Urinary bladder (tissue), 4 donors: ENCODE data around the gene MYPN. TPM values are rescaled to one million over a fixed set of nuclear protein-coding genes. Genes with fewer than 3 reads are reported as not detected.

Source experiments
- DNase-seq: peaks from one replicate; pipeline ENCODE4 v3.0.0-alpha.2; 2015; ENCODE audit errors: extremely low spot score
- H3K27ac ChIP-seq: one replicate; pipeline ENCODE4 v1.5.1; 2013; ENCODE audit warnings: low read depth, mild to moderate bottlenecking, moderate library complexity
- H3K36me3 ChIP-seq: one replicate; pipeline ENCODE4 v1.6.1; 2013; ENCODE audit warnings: mild to moderate bottlenecking, moderate library complexity; ENCODE audit not compliant: insufficient read depth
- H3K4me1 ChIP-seq: one replicate; pipeline ENCODE4 v1.6.1; 2013; ENCODE audit warnings: mild to moderate bottlenecking, moderate library complexity; ENCODE audit not compliant: insufficient read depth
- H3K4me3 ChIP-seq: one replicate; pipeline ENCODE4 v1.5.1; 2013; ENCODE audit warnings: low read depth, low read length
- WGBS: extraction: QIAGEN DNeasy Blood & Tissue Kit; methylation state at CpG from one replicate; pipeline ENCODE4 v1.1.7; 2013; 5-methylcytosine and 5-hydroxymethylcytosine counted together
- polyA plus RNA-seq: library from polyadenylated mRNA; stranded (reverse); fragments of 200-250 nt; gene quantifications from one replicate; pipeline ENCODE4 v1.2.3, GENCODE V29; 2013
- total RNA-seq: library from RNA; depleted of rRNA; stranded (reverse); fragments of >200 nt; gene quantifications from one replicate; pipeline ENCODE4 v1.2.3, GENCODE V29; 2014
- donor health status: healthy with polysubstance abuse.
- donor health status: healthy.

MYPN gene
- total and polyA plus RNA-seq, 2 donors: 3.1 TPM; not detected in 1

DNA sequence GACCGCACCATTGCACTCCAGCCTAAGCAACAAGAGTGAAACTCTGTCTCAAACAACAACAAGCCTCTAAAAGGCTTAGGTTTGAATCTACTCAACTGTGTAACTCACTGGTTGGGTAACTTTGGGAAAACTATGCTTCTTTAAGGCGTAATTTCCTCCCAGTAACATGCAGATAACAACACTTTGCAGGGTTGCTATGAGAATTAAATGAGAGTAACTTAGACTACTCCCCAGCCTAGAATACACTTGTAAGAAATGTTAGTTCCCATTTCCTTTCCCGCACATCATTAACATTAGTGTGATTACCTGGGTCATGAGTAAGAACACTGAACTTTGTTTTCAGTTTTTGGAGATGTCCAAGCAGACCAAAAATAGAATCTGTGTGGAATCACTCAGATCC is 5.4 kb upstream of the MYPN start:
- no peak overlapping the region for H3K4me3 ChIP-seq
- no peak for DNase-seq
- no peaks in the 10 kb centered on the region for H3K4me1 ChIP-seq
- no peaks in the 10 kb centered on the region for H3K36me3 ChIP-seq
- no peak overlapping the region for H3K27ac ChIP-seq
- WGBS: 93% methylated on average over 3 of the region's 3 CpGs

- no peaks in the 10 kb centered on the region for H3K36me3 ChIP-seq
- no peak overlapping the region for H3K27ac ChIP-seq
- no peaks in the 10 kb centered on the region for H3K4me1 ChIP-seq
- no peak for DNase-seq
- H3K4me3 ChIP-seq: no peak overlapping the region
- 70% methylated on average over 3 of the region's 3 CpGs for WGBS
Measured at GRCh38 chr10:68105820-68106219, 3.5 kb upstream of the MYPN start.

DNA sequence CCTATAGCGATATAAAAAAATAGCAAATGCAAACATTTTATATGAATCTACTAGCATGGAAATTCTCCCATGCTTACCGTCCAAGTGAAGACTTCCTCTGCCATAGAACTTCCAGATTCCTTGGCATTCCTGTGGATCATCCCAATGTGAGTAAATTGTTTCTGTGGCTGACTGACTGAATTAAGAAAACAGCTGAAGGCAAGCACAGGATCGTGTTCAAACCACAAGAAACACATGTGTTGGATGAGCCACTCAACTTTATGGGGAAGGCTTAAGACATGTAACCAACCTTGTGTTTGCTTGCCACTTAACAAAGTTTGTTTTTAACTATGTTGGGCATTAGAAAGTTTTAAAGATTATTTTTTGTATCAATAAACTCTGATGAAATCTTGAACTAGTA is 2.6 kb upstream of the MYPN start:
- no peaks in the 10 kb centered on the region for H3K4me1 ChIP-seq
- WGBS: 57% methylated on average over 3 of the region's 3 CpGs
- H3K27ac ChIP-seq: no peak overlapping the region
- DNase-seq: no peak
- H3K36me3 ChIP-seq: no peaks in the 10 kb centered on the region
- no peak overlapping the region for H3K4me3 ChIP-seq

DNA sequence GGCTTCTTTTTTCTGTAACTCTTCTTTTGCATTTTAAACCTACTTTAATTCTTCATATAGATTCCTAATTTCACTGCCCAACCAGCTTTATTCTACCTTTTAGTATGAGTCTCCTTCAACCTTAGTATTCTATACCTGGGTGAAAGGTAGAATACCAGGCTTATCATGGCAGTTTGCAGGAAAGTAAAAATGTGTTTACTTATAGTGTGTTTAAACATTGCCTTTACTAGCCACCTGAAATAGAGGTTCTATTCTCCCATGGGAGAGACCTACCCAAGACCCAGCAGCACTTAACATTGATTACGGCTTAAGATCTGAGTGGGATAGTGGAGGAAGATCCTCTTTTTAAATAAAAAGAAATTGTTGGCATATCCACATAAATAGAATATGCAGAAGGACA is 1.6 kb upstream of the MYPN start:
- 100% methylated on average over 1 of the region's 1 CpG for WGBS
- H3K4me1 ChIP-seq: no peaks in the 10 kb centered on the region
- H3K27ac ChIP-seq: no peak overlapping the region
- no peak for DNase-seq
- H3K4me3 ChIP-seq: no peak overlapping the region
- no peaks in the 10 kb centered on the region for H3K36me3 ChIP-seq

GRCh38 chr10:68108051-68108450 is 1.2 kb upstream of the MYPN start:
- Histone ChIP-seq H3K4me1 (no peaks in the 10 kb centered on the region), H3K36me3 (no peaks in the 10 kb centered on the region), H3K4me3 (no peak overlapping the region), H3K27ac (no peak overlapping the region)
- no peak for DNase-seq
- WGBS: 73% methylated on average over 3 of the region's 3 CpGs

DNA sequence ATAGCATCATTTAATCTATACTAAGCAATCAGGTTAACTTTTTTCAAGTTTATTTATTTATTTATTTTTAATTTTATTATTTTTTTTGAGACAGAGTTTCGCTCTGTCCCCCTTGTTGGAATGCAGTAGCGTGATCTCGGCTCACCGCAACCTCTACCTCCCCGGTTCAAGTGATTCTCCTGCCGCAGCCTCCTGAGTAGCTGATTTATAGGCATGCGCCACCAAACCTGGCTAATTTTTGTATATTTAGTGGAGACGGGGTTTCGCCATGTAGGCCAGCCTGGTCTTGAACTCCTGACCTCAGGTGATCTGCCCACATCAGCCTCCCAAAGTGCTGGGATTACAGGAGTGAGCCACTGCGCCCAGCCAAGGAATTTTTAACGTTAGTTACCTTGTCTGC is 635 bp upstream of the MYPN start:
- Histone ChIP-seq H3K4me3 (no peak overlapping the region), H3K36me3 (no peaks in the 10 kb centered on the region), H3K27ac (no peak overlapping the region), H3K4me1 (no peaks in the 10 kb centered on the region)
- WGBS: 91% methylated on average over 11 of the region's 11 CpGs
- DNase-seq: no peak

- Histone ChIP-seq H3K4me1 (no peaks in the 10 kb centered on the region), H3K36me3 (no peaks in the 10 kb centered on the region), H3K27ac (no peak overlapping the region), H3K4me3 (no peak overlapping the region)
- WGBS: 20% methylated on average over 2 of the region's 2 CpGs
- no peak for DNase-seq
Measured at GRCh38 chr10:68110027-68110426, 739 bp downstream of the MYPN start.

DNA sequence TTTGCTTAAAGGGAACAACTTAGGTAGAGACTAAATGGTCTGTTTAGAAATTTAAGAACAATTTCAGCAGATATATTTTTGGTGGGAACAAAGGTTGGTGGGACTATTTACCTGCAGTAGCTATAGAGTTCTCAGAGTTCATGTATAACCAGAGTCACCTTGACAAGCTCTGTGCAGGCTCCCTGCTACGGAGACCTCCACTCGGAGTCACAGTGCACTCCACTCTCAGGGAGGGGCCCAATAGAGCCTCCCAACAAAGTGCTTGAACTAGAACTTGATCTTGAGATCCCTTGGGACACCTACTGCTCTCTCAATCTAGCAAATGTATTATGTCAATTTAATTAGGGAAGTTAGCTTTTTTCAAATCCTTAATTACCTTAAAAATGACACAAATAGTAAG is 2.3 kb downstream of the MYPN start:
- no peak for DNase-seq
- no peaks in the 10 kb centered on the region for H3K4me1 ChIP-seq
- no peak overlapping the region for H3K27ac ChIP-seq
- 89% methylated on average over 2 of the region's 2 CpGs for WGBS
- no peak overlapping the region for H3K4me3 ChIP-seq
- H3K36me3 ChIP-seq: no peaks in the 10 kb centered on the region

GRCh38 chr10:68112837-68113236 is 3.5 kb downstream of the MYPN start:
- no peak for DNase-seq
- WGBS: 97% methylated on average over 1 of the region's 1 CpG
- no peaks in the 10 kb centered on the region for H3K4me1 ChIP-seq
- H3K36me3 ChIP-seq: no peaks in the 10 kb centered on the region
- H3K27ac ChIP-seq: no peak overlapping the region
- H3K4me3 ChIP-seq: no peak overlapping the region

GRCh38 chr10:68118657-68119056 is 9.4 kb downstream of the MYPN start:
- no peak for DNase-seq
- Histone ChIP-seq H3K36me3 (no peaks in the 10 kb centered on the region), H3K4me1 (no peaks in the 10 kb centered on the region), H3K27ac (no peak overlapping the region), H3K4me3 (no peak overlapping the region)
- 87% methylated on average over 3 of the region's 3 CpGs for WGBS

DNA sequence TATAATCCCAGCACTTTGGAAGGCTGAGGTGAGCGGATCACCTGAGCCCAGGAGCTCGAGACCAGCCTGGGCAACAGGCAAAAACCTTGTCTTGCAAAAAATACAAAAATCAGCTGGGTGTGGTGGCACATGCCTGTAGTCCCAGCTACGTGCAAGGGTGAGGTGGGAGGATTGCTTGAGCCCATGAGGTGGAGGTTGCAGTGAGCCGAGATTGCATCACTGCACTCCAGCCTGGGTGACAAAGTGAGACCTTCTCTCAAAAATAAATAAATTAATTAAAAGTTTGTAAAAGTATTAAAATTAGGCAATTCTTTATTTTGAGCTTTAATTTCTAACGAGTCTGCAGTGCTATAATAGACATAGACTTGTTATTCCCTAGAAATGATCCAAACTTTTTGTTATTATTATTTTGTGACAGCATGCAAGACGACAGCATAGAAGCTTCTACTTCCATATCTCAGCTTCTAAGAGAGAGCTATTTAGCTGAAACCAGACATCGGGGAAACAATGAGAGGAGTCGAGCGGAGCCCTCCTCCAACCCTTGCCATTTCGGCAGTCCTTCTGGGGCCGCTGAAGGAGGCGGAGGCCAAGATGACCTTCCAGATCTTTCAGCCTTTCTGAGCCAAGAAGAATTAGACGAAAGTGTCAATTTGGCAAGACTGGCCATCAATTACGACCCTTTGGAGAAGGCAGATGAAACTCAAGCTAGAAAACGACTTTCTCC is 11.9 kb downstream of the MYPN start:
- Histone ChIP-seq H3K27ac (no peak overlapping the region), H3K4me3 (no peak overlapping the region), H3K4me1 (no peaks in the 10 kb centered on the region), H3K36me3 (no peaks in the 10 kb centered on the region)
- DNase-seq: no peak
- 69% methylated on average over 15 of the region's 15 CpGs for WGBS

- WGBS: 61% methylated on average over 9 of the region's 9 CpGs
- no peak overlapping the region for H3K4me3 ChIP-seq
- H3K4me1 ChIP-seq: no peaks in the 10 kb centered on the region
Measured at GRCh38 chr10:68121852-68122251, 12.6 kb downstream of the MYPN start.

GRCh38 chr10:68124718-68125117 is 15.4 kb downstream of the MYPN start:
- no peak overlapping the region for H3K4me3 ChIP-seq
- H3K4me1 ChIP-seq: no peaks in the 10 kb centered on the region
- DNase-seq: no peak
- 82% methylated on average over 3 of the region's 3 CpGs for WGBS
- no peak overlapping the region for H3K27ac ChIP-seq
- H3K36me3 ChIP-seq: no peaks in the 10 kb centered on the region

More at GRCh38 chr10:68121852-68122251, 12.6 kb downstream of the MYPN start:
- no peak overlapping the region for H3K27ac ChIP-seq
- DNase-seq: no peak
- H3K36me3 ChIP-seq: no peaks in the 10 kb centered on the region

DNA sequence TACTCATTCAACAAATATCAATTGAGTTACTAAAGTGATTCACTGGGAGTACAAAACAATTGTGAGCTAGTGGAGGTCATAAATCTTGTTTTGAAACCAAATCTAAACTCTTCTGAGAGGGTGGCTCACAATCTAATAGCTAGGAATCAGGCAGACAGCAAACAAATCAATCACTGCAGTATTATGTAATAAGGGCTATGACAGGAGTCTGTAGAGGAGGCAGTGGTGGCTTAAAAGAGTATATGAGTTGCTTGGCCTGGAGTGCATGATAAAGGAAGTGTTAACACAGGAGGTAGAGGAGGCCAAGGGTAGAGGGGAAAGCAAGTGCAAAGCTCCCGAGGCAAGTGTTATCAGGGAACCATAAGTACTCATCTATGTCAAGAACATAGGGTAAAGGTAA is 16.5 kb downstream of the MYPN start:
- no peak overlapping the region for H3K27ac ChIP-seq
- 75% methylated on average over 1 of the region's 1 CpG for whole genome bisulfite sequencing
- no peaks in the 10 kb centered on the region for H3K36me3 ChIP-seq
- H3K4me1 ChIP-seq: no peaks in the 10 kb centered on the region
- no peak overlapping the region for H3K4me3 ChIP-seq
- no peak for DNase-seq

- Histone ChIP-seq H3K27ac (no peak overlapping the region), H3K4me3 (no peak overlapping the region), H3K4me1 (no peaks in the 10 kb centered on the region), H3K36me3 (no peaks in the 10 kb centered on the region)
- DNase-seq: no peak
- 27% methylated on average over 2 of the region's 2 CpGs for WGBS
Measured at GRCh38 chr10:68128015-68128414, 18.7 kb downstream of the MYPN start.
